Measurements from ENCODE around the gene TBX21.

Gene TBX21

DNA sequence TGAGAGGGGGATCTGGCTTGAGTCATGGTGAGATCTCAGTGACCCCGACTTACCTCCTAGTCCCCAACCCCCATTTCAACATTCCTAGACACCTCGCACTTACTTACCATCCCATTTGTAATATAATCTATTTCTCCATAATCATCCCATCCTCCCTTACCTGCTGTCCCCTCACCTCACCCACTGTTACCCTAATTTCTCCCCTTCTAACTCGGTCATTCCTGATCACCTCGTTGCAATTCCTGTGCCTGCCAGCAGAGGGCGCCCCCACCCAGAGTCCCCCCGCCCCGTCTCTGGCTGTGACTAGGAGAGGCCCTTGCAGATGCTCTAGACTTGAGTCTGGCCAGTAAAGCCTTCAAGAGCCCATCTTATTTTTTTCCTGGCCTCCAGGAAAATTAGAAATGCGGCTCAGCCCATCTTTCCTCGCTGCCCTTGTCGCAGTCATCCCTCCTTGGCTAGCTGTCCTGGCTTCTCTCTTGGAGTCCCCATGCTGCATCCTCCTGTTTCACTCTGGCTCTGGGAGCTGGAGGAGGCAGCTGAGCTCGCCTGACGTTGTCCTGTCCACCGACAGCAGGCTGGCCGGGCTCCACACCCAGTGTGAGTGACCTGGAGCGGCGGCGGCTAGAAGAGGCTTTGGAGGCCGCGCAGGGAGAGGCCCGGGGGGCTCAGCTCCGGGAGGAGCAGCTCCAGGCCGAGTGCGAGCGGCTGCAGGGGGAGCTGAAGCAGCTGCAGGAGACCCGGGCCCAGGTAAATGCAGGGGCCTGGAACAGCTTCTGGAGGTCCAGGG lies 34.1 kb upstream of the TBX21 start:
- peak; percentile 93 for DNase-seq (ENCODE audit: low spot score)

DNA sequence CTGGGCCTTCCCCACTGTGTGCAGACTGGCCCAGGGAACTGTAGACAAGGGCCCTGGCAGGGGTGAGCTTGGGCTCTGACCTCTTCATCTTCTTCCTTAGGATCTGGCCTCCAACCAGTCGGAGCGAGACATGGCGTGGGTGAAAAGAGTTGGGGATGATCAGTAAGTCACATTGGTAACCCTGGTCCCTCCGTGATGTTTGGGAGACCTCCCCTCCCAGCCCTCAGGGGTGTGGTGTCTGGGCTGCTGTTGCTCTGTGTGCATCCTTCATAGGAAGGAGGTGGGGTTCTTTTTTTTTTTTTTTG lies 33.5 kb upstream of the TBX21 start:
- no peak for DNase-seq (ENCODE audit: low spot score)

DNA sequence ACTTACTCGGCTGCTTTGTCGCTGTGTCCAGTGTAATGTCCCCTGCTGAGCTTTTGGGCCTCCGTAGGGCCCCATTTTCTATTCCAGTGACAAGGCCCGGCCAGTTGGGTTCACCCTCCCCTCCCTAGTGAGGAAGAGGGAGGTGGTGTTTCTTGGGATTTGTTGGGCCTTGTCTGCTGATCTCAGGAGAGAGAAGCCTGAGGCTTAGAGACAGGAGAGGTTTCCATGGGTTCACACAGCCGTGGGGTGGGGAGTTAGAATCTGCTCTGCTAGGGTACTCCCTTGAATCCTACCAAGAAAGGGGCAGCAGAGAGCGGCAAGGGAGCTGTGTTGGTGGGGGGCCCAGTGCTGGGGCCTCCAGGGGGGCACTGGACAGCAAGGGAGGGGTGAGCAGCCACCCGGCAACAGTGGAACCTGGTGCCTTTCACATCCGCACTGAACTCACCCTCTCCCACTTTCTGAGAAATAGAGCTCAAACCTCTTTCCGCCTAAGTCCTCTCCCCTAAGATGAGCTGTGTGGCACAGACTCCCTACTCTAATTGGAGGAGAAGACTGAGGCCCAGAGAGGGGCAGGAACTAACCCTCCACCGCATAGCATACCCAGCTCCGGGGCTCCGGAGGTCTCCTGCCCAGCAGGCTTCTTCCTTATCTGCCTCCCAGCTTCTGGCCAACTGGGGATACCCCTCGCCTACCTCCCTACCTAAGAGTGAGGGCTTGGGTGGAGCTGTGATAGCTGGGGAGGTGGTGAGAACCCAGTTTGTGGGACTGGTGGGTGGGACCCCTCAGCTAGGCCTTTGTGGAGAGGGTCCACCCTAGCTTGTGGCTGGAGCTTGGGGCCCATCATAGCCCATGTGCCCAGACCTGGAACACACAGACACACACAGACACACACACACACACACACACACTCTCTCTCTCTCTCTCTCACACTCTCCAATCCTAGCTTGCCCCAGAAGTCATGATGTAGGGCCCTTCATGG lies 32.3 kb upstream of the TBX21 start:
- no peak for DNase-seq (ENCODE audit: low spot score)

DNA sequence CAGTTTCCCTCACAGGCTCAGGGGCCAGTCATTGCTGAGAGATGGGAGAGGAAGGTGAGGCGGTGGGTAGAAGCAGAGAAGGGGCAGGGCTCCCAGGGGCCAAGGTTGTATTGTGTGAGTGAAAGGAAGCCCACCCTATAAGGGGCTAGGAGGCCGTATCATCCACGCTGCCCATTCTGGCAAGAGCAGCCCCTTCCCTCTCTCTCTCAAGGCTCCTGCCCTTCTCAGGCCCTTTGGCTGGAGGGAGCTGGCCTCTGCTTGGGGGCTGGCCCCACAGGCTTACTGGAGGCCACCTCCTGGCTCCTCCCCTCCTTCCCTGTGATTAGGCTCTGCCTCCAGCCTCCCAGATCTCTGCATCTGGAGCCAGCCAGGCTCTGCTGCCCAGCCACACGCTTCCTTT lies 31.4 kb upstream of the TBX21 start:
- no peak for DNase-seq (ENCODE audit: low spot score)

DNA sequence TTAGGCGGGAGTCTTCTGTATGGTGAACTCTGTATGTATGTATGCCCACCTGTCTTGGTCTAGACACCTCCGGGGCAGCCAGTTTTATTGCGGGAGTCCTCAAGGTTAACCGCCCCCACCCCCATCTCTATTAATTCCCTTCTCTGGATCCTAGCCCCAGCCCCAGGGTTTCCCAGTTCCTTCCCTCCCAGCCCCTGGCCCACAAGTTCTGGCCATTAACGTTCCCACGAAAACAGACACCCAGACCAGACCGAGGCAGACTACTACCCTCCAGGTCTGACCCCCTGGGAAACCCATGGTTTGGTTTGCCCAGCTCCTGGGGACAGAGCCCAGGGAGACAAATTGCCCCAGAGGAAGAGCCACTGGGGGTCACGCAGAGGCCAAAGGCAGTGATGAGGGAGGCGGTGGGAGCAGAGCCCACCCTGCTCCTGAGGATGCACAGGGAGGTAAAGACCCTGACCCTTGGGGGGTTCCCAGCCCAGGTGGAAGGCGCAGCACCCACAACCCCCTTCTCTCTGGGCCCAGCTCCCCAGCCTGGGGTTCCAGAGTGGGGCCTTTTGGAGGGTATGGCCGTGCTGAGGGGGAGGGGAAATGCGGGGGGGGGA lies 30.5 kb upstream of the TBX21 start:
- no peak for DNase-seq (ENCODE audit: low spot score)

DNA sequence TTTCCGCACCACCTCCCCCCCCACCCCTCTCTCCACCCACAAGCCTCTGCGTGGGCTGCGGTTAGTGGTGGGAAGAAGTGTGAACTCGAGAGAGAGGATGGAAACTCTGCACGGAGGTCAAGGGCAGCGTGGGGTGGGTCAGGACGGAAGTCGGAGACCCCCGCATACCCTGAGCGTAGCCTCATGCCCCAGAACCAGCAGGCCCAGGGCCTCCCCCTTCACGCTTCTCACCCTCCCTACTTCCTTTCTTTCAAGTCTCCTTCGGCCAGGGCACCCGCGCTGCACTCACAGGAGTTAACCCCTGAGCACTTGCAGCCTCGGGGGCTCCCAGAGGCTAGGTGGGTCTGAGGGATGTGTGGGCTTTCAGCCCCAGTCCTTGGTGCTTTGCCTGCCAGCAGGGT lies 29.8 kb upstream of the TBX21 start:
- no peak for DNase-seq (ENCODE audit: low spot score)

DNA sequence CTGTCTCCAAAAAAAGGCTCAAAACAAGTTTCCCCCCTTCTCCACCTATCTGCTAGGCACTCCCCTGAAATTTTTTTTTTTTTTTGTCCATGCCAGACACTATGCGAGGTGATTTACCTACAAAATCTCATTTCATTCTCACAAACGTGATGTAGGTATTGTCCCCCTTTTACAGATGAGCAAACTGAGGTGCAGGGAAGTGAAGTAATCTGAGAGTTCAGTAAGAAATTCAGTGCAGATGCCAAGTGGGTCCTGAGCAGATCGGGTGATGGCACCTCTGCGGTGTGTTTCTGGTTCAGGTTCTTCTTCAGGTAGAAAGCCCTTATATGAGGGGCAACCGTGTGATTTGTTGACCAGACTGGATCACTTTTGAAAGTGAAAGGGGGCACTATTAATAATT lies 29.4 kb upstream of the TBX21 start:
- DNase-seq (ENCODE audit: low spot score): no peak

DNA sequence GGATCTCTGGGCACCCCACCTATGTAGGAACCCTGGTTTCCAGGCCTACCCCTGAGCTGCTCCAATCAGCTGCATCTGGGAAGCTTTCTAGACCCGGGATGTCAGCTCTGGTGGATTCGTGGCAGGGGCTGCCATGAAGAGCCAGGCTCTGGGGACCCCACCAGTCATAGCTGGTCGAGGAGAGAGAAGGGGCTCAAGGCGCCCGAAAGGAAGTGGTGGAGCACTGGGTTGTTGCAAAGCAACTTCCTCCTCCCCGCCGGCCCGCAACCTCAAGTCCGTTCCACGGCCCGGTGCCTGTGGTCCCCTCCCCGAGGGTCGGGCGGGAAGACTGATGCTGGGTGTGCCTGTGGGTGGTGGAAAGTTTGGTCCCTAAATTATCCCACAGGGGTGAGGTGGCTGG lies 28.9 kb upstream of the TBX21 start:
- DNase-seq (ENCODE audit: low spot score): no peak

DNA sequence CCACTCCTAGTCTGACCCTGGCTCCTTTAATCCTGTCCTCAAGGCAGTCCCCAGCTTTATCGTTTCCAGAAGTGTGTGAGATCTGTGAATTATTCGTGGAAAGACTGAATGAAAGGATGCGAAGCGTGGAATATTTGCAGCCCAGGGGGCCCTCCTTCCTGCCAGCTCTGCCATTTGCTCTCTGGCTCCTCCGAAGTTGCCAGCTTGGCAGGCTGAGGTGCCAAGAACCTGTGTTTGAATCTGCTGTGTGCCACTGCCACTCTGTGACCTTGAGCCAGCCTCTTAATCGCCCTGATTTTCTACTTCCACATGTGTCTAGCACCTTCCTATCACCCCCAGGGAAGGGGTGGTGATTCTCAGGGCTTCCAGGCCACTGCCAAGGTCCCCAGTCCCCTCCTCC lies 28.3 kb upstream of the TBX21 start:
- no peak for DNase-seq (ENCODE audit: low spot score)

DNA sequence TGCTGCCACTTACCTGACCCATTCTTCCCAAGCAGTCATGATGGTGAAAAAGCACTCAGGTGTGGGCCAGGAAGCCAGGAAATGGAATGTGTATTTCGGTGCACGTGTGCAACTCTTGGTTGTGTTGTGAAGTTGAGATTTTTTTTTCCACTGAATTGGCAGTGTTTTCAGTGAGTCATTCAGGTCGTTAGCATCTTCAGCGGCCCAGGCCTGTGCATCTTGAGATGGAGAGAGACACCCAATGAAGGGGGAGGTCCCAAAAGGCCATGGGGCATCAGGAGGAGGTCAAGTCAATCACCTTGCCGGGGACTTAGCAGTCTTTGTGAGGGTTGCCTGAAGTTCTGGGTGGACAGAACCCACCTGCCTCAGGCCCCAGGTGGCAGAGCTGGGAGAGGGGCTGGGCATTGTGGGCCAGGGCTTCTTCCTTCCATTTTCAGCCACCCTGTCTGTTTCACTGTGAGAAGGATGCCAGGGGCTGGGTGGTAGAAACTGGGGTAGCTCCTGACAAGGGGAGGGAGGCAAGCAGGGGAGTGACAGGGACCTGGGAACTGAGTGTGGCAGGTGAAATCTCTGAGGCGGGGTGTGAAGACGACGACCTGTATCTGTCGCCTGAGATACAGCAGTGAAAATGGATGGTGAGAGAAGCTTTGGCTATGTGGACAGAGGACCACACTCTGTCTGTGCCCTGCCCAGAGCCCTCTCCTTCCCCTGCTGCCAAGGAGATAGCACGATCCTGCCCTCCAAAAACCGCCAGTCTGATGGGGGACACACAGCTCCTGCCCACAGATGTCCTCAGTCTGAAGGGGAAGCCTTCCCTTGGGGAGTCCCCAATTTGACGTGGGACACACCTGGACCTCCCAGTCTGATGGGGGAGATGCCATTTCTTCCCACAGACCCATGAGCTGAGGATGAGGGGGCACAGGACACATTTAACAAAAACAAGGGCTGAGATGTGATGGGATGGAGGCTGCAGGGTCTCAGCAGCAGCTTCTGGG lies 27.2 kb upstream of the TBX21 start:
- no peak for DNase-seq (ENCODE audit: low spot score)

DNA sequence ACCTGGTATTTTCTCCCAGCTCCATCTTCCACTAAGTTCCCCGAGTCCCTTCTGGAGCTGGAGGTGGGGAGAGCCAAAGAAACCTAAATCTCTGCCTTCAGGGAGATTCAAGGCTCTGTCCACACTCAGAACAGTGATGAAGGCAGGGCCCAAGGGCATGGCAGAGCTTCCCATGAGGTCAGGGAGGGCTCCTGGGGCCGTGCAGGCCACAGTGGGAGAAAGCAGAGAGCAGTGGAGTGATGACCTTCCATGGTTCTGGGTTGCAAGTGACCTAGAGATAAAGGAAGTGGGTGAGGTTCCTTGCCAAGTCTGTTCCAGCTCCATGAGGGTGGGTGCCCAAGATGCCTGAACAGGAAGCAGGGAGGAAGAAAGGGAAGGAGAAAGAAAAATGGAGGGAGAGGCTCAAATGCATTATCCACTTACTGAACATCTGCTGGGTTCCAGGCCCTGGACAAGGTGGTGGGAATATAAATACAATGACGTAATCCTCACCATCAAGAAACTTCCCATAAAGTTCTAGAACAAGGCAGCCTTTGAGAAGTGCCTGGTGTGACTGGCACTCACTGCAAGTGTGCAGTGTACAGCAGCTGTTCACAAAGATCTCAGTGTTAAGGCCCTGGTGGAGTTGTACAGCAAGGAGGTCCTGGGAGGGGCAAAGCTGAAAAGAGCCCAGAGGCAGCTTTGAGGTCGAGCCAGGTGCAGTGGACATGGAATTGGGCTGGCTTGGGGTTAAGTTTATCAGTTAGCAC lies 25.8 kb upstream of the TBX21 start:
- DNase-seq (ENCODE audit: low spot score): no peak

DNA sequence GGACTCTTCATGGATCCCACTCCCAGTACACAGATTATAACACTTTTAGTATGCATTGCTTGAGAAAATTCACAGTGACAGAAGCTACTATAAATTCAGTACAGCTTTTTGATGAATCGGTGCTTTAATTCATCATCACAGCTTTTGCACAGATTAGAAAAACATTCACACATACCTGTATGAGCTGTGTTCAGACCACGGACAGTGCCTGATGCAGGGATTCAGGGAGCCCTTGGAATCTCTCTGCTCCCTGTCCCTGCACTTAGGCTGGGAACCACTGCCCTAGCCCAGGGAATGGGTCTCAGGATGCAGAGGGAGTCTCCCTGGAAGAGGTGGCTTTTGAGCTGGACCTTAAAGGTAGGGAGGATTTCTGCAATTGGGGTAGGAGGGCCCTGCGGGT lies 25.2 kb upstream of the TBX21 start:
- DNase-seq (ENCODE audit: low spot score): no peak

DNA sequence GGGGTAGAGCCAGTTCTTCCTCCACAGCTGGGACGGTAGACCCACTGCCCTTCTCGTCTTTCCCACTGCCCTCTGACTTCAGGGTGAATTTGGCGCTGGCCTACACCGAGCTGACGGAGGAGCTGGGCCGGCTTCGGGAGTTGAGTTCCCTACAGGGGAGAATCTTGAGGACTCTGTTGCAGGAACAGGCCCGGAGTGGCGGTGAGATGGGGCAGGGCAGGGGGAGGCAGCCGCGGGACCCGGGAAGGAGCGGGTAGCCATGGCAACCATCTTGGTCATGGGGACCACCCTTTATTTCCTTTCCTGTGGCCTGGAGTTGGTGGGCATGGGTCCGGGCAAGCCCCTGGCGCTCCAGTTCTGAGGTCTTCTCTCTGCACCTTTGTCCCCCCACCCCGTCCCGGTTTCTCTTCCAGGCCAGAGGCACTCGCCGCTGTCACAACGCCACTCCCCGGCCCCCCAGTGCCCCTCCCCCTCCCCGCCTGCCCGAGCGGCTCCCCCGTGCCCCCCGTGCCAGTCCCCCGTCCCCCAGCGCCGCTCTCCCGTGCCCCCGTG lies 24.6 kb upstream of the TBX21 start:
- no peak for DNase-seq (ENCODE audit: low spot score)

DNA sequence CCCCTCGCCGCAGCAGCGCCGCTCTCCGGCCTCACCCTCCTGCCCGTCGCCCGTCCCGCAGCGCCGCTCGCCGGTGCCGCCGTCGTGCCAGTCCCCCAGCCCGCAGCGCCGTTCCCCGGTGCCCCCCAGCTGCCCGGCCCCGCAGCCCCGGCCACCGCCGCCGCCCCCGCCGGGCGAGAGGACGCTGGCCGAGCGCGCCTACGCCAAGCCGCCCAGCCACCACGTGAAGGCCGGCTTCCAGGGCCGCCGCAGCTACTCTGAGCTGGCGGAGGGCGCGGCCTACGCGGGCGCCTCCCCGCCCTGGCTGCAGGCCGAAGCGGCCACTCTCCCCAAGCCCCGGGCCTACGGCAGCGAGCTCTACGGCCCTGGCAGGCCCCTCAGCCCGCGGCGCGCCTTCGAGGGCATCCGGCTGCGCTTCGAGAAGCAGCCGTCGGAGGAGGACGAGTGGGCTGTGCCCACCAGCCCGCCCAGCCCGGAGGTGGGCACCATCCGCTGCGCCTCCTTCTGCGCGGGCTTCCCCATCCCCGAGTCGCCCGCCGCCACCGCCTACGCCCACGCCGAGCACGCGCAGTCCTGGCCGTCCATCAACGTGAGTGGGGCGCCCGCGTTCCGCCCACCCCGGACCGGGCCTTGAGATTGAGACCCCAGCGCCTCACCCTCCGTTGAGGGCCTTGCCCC lies 24.0 kb upstream of the TBX21 start:
- no peak for DNase-seq (ENCODE audit: low spot score)

DNA sequence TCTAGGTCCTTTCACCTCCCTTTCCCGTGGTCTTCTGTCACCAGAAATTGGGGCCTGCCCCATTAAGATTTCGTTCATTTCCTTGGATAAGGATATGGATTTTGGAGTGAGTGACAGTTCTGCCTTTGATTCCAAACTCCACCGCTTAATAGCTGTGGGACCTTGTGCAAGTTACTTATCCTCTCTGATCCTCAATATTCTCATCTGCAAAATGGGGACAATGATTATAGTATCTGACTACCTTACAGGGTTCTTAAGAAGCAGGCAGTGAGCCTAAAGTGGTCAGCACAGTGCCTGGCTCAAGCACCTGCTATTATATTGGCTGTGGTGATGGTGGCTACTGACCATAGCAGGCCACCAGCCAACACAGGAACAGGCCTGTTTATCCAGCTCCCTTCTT lies 23.4 kb upstream of the TBX21 start:
- no peak for DNase-seq (ENCODE audit: low spot score)

DNA sequence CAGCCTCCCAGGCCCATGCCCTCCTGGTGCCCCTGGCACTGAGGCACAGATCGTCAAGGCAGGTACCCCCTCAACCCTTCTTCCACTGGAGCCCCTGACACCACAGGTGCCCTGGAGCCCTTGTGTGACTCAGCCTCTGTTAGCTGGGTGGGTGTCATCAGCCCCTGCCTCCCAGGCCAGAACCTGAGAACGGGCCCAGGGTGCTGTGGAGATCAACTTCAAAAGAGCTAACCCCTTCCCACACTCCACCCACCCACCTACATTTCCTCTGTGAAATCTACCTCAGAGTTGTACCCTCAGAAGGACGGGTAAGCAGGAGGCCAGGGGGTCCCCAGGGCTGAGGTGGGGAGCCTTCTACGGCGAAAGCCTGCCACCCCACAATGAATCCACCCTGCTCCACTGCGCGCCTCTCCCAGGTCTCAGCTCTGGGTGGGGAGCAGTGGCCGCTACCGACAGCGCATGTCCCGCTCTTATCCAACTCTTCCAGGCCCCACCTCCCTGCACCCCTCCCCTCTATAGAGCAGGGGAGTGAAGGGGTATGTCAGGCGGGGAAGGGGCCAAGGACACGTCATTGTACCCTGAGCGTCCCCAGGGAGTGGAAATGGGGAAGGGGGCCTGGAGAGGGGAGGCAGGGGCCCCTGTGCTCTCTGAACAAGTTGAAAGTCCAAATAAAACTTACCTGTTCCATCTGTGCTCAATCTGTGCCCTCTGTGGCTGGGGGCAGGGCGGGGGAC lies 21.5 kb upstream of the TBX21 start:
- no peak for DNase-seq (ENCODE audit: low spot score)

DNA sequence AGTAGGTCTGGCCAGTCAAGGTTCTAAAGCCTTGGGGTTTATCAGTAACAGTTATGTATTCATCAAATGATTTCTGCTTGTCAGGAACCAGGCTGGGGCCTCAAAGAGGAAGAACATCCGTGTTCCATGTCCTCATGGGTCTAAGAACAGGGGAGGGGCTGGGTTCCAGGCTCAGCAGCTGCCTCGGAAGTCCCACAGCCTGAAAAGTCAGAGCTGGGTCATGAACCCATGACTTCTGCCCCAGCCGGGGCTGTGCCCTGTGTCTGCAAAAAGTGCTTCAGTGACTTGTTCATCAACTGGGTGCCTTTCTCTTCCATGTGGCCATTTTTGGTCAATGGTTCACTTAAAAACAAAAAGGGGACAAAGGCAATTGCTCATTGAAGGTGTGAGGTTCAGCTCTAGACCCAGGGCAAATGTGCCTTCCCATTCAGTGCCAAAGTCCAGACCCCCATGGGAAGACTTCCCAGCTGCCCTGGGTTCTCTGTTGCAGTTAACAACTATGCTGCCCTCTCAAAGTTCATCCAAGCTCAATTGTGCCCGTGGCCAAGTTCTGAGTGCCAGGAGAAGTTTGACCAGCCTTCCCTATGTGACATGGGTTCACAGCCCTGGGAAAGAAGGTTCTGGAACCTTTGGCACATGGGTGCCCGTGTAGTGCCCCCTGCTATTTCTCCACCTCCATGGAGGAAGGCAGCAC lies 20.6 kb upstream of the TBX21 start:
- no peak for DNase-seq (ENCODE audit: low spot score)

DNA sequence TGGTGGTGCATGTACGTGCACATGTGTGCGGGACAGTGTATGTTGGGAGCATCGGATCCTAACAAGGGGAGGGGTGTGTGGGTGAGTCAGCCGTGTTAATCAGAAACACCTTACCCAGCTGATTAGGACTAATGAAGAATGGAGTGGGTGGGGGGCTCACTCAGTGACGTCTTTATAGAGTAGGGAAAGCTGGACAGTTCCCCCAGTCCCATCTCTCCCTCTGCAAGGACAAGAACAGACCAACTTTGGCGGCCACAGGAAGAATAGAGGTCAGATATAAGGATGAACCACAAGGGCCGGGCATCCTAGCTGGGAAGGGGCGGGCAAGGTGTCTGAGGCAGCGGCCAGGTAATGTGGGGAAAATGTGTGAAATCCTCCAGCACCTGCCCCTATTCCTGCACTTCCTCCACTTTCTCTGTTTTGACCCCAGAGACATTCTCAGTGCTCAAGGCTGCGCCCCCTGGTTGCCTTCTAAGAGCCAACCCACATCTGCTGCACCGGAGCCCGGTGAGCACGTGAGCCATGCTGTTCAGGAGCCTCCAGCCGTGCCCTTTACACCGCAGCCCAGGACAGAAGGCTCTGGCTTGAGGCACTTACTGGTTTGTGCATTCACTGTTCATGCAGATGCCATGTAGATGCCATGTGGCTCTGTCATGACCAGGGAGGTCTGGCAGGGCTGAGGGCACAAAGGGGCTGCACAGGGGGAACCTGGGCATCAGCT lies 18.9 kb upstream of the TBX21 start:
- no peak for DNase-seq (ENCODE audit: low spot score)
